ENCODE results near the gene RIN1.

GRCh38 chr11:66287211-66287888 is 48.9 kb downstream of the RIN1 start:
- TF ChIP-seq CTCF (conservative IDR thresholded peaks at IDR 0.05; ENCODE audit: low read depth in 2 of 2) (no peak), POLR2AphosphoS5 (IDR thresholded peaks at IDR 0.05; ENCODE audit: low read depth) (no peak), EZH2 (IDR thresholded peaks at IDR 0.05; ENCODE audit: low read depth, unreplicated experiment) (no peak), REST (IDR thresholded peaks at IDR 0.05; ENCODE audit: unreplicated experiment) (no peak), STAT1 (IDR thresholded peaks at IDR 0.05; ENCODE audit: unreplicated experiment) (no peak), EZH2phosphoT487 (IDR thresholded peaks at IDR 0.05; ENCODE audit: unreplicated experiment) (no peak), CREB1 (CRISPR knock-in tag; IDR thresholded peaks at IDR 0.05; ENCODE audit: low read depth) (no peak)
